Thymus (tissue), 2 donors: Measurements from ENCODE around the gene QRFP. TPM values are rescaled to one million over a fixed set of nuclear protein-coding genes. Genes with fewer than 3 reads are reported as not detected.

Experiments used
- polyA plus RNA-seq: library from polyadenylated mRNA; stranded (reverse); fragments of 200-250 nt; gene quantifications from one replicate; pipeline ENCODE4 v1.2.3, GENCODE V29; 2013
- total RNA-seq: library from RNA; stranded (reverse); fragments of 120-200 nt; gene quantifications from one replicate; pipeline ENCODE4 v1.2.4, GENCODE V29; 2013
- donor health status: healthy.

The QRFP gene
- total and polyA plus RNA-seq, 2 donors, result 0.05 to 0.21 TPM

Other genes starting within 250 kb of the QRFP start
- not detected for gene PRDM12, start 232.2 kb downstream of the QRFP start, total RNA-seq
- gene PRDM12, start 232.2 kb downstream of the QRFP start, polyA plus RNA-seq, result 0.02 TPM
- 28.0 TPM for gene EXOSC2, start 203.0 kb downstream of the QRFP start, total RNA-seq
- gene EXOSC2, start 203.0 kb downstream of the QRFP start, polyA plus RNA-seq, result 20.2 TPM
- 9.5 TPM for gene ABL1, start 61.6 kb downstream of the QRFP start, total RNA-seq
- 21.1 TPM for gene ABL1, start 61.6 kb downstream of the QRFP start, polyA plus RNA-seq
- 0.09 TPM for gene FIBCD1, start 42.4 kb upstream of the QRFP start, total RNA-seq
- gene FIBCD1, start 42.4 kb upstream of the QRFP start, polyA plus RNA-seq, result 0.05 TPM
- gene LAMC3, start 112.4 kb upstream of the QRFP start, total RNA-seq, result 0.61 TPM
- 2.6 TPM for gene LAMC3, start 112.4 kb upstream of the QRFP start, polyA plus RNA-seq
- gene AIF1L, start 199.7 kb upstream of the QRFP start, total RNA-seq, result 2.5 TPM
- 4.4 TPM for gene AIF1L, start 199.7 kb upstream of the QRFP start, polyA plus RNA-seq
- 31.3 TPM for gene NUP214, start 228.8 kb upstream of the QRFP start, total RNA-seq
- 35.0 TPM for gene NUP214, start 228.8 kb upstream of the QRFP start, polyA plus RNA-seq